ENCODE data around the gene PTPRR. TPM values are rescaled to one million over a fixed set of nuclear protein-coding genes. Genes with fewer than 3 reads are reported as not detected.
"Not testable (repeated sequence)": the region's sequence is repeated elsewhere in the genome, so short reads cannot be mapped to it uniquely, and the experiment has no call there.

The PTPRR gene
- total and polyA plus RNA-seq, 2 donors from 2014 or later = 0.50 to 0.86 TPM

GRCh38 chr12:70815056-70815455 is 105.5 kb downstream of the PTPRR start:
- no peak for DNase-seq
- Histone ChIP-seq H3K9me3 (ENCODE audit: control insufficient read depth in 2 of 3, insufficient read depth in 1 of 3, low read length in 3 of 3) (no peaks in the 10 kb centered on the region), H3K36me3 (ENCODE audit: control insufficient read depth in 2 of 3, insufficient read depth in 3 of 3, low read length in 3 of 3) (no peaks in the 10 kb centered on the region), H3K4me1 (ENCODE audit: control insufficient read depth in 2 of 3, insufficient read depth in 2 of 3, low read depth in 1 of 3, low read length in 3 of 3) (peaks cover 0 to 6% (median 0%) of the 10 kb centered on the region in 3 donors), H3K27me3 (ENCODE audit: control insufficient read depth, insufficient read depth, low read length) (no peaks in the 10 kb centered on the region), H3K9ac (ENCODE audit: low read length in 3 of 3) (no peak overlapping the region), H3K27ac (ENCODE audit: low read depth in 2 of 2, low read length in 2 of 2) (no peak overlapping the region), H3K4me3 (ENCODE audit: low read length in 3 of 3) (no peak overlapping the region)
- intact Hi-C loops (cut with DNase I) = no loop called here
- no peak for FAIRE-seq
- no peak for TF ChIP-seq CTCF (IDR thresholded peaks at IDR 0.05; ENCODE audit: borderline replicate concordance, extremely low read depth, insufficient read depth)

DNA sequence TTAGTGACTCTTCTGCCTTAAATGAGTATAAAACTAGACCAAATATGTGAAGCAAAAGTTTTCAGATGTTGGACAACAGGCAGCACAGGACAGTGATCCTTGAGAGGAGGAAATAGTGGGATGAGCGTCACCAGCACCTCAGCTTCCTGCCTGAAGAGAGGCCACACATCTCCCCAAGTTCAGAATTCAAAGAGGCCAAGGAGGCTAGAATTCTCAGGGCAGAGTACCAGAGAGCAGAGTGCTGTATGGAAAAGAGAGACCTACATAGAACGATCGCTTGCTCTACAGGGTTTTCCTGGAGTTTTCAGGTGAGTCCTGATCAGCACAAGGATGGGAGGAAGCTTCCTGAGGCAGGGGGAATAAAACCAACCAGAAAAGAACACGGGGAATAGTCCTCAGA is 107.0 kb downstream of the PTPRR start:
- H3K36me3 ChIP-seq (ENCODE audit: control insufficient read depth in 2 of 3, insufficient read depth in 3 of 3, low read length in 3 of 3) = no peaks in the 10 kb centered on the region
- peaks cover 0 to 6% (median 0%) of the 10 kb centered on the region in 3 donors for H3K4me1 ChIP-seq (ENCODE audit: control insufficient read depth in 2 of 3, insufficient read depth in 2 of 3, low read depth in 1 of 3, low read length in 3 of 3)
- no peak overlapping the region for H3K9ac ChIP-seq (ENCODE audit: low read length in 3 of 3)
- H3K27ac ChIP-seq (ENCODE audit: low read depth in 2 of 2, low read length in 2 of 2) = no peak overlapping the region
- H3K27me3 ChIP-seq (ENCODE audit: control insufficient read depth, insufficient read depth, low read length) = no peaks in the 10 kb centered on the region
- intact Hi-C loops (cut with DNase I) = no loop called here
- no peak overlapping the region for H3K4me3 ChIP-seq (ENCODE audit: low read length in 3 of 3)
- DNase-seq (no peak), FAIRE-seq (no peak)
- H3K9me3 ChIP-seq (ENCODE audit: control insufficient read depth in 2 of 3, insufficient read depth in 1 of 3, low read length in 3 of 3) = no peaks in the 10 kb centered on the region
- no peak for TF ChIP-seq CTCF (IDR thresholded peaks at IDR 0.05; ENCODE audit: borderline replicate concordance, extremely low read depth, insufficient read depth)

GRCh38 chr12:70812136-70812535 is 108.4 kb downstream of the PTPRR start:
- DNase-seq = peak in 4 of 5 donors; percentile 37 to 84 (median 56)
- no peak for TF ChIP-seq CTCF (IDR thresholded peaks at IDR 0.05; ENCODE audit: borderline replicate concordance, extremely low read depth, insufficient read depth)
- peak; percentile 81 for FAIRE-seq
- intact Hi-C loops (cut with DNase I) = no loop called here
- H3K27me3 ChIP-seq (ENCODE audit: control insufficient read depth, insufficient read depth, low read length) = no peaks in the 10 kb centered on the region
- peaks cover 0 to 6% (median 0%) of the 10 kb centered on the region in 3 donors for H3K4me1 ChIP-seq (ENCODE audit: control insufficient read depth in 2 of 3, insufficient read depth in 2 of 3, low read depth in 1 of 3, low read length in 3 of 3)
- H3K4me3 ChIP-seq (ENCODE audit: low read length in 3 of 3) = no peak overlapping the region
- H3K9ac ChIP-seq (ENCODE audit: low read length in 3 of 3) = no peak overlapping the region
- H3K27ac ChIP-seq (ENCODE audit: low read depth in 2 of 2, low read length in 2 of 2) = no peak overlapping the region
- H3K9me3 ChIP-seq (ENCODE audit: control insufficient read depth in 2 of 3, insufficient read depth in 1 of 3, low read length in 3 of 3) = no peaks in the 10 kb centered on the region
- no peaks in the 10 kb centered on the region for H3K36me3 ChIP-seq (ENCODE audit: control insufficient read depth in 2 of 3, insufficient read depth in 3 of 3, low read length in 3 of 3)

GRCh38 chr12:70809887-70810286 is 110.7 kb downstream of the PTPRR start:
- DNase-seq (no peak), FAIRE-seq (no peak)
- TF ChIP-seq CTCF (IDR thresholded peaks at IDR 0.05; ENCODE audit: borderline replicate concordance, extremely low read depth, insufficient read depth) = no peak
- Histone ChIP-seq H3K36me3 (ENCODE audit: control insufficient read depth in 2 of 3, insufficient read depth in 3 of 3, low read length in 3 of 3) (no peaks in the 10 kb centered on the region), H3K4me3 (ENCODE audit: low read length in 3 of 3) (no peak overlapping the region), H3K9ac (ENCODE audit: low read length in 3 of 3) (no peak overlapping the region), H3K27ac (ENCODE audit: low read depth in 2 of 2, low read length in 2 of 2) (no peak overlapping the region), H3K4me1 (ENCODE audit: control insufficient read depth in 2 of 3, insufficient read depth in 2 of 3, low read depth in 1 of 3, low read length in 3 of 3) (peaks cover 0 to 6% (median 0%) of the 10 kb centered on the region in 3 donors), H3K9me3 (ENCODE audit: control insufficient read depth in 2 of 3, insufficient read depth in 1 of 3, low read length in 3 of 3) (no peaks in the 10 kb centered on the region), H3K27me3 (ENCODE audit: control insufficient read depth, insufficient read depth, low read length) (no peaks in the 10 kb centered on the region)
- intact Hi-C loops (cut with DNase I) = no loop called here

DNA sequence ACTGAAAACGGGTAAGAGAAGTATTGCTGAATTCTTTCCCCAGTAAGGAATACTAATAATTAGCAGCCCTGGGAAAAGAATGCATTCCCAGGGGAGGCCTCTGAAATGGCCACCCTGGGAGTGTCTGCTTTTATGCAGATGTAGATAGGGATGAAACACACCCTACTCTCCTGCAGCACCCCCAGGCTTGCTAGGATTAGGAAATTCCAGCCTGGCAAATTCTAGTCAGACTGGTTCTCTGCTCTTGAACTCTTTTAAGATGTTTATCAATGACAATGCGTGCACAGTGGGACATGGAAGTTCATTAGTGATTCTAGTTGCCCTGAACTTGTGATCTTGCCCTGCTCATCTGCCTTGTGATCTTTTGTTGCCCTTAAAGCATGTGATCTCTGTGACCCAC is 112.5 kb downstream of the PTPRR start:
- not testable (repeated sequence) for H3K9me3 ChIP-seq (ENCODE audit: control insufficient read depth in 2 of 3, insufficient read depth in 1 of 3, low read length in 3 of 3)

More for the DNA sequence above, 112.5 kb downstream of the PTPRR start:
- H3K36me3 ChIP-seq (ENCODE audit: control insufficient read depth in 2 of 3, insufficient read depth in 3 of 3, low read length in 3 of 3); H3K9ac ChIP-seq (ENCODE audit: low read length in 3 of 3); H3K4me3 ChIP-seq (ENCODE audit: low read length in 3 of 3); FAIRE-seq; intact Hi-C loops (cut with DNase I); H3K4me1 ChIP-seq (ENCODE audit: control insufficient read depth in 2 of 3, insufficient read depth in 2 of 3, low read depth in 1 of 3, low read length in 3 of 3); H3K27ac ChIP-seq (ENCODE audit: low read depth in 2 of 2, low read length in 2 of 2); H3K27me3 ChIP-seq (ENCODE audit: control insufficient read depth, insufficient read depth, low read length); DNase-seq: not testable (repeated sequence)

Measured in kidney (tissue), 14 donors.